PC-3 (cell line): ENCODE measurements around the gene MTCL1. TPM values are rescaled to one million over a fixed set of nuclear protein-coding genes. Genes with fewer than 3 reads are reported as not detected.
A peak's percentile ranks its signal among the peaks of the same experiment; 100 is the strongest.

Experiments used
- ATAC-seq: fragments of 200-7000 bp; cut with Tn5 transposase; 2 replicates; pipeline ENCODE4 v1.9.1; 2020; ENCODE audit warnings: mild to moderate bottlenecking, moderate library complexity
- BruUV-seq: library from RNA; stranded (reverse); fragments of 400-500 nt; replicated peaks from 2 replicates; lab custom pipeline; 2021; lab: Mats Ljungman, UMichigan
- CTCF ChIA-PET: fragments of 300-600 bp; sonication (Branson Sonifier 250); formaldehyde crosslinking; loops from one replicate; lab custom pipeline; 2022; ENCODE audit warnings: antibody characterized with exemption; lab: Charles Lee
- POLR2A ChIA-PET: fragments of 300-600 bp; sonication (Branson Sonifier 250); formaldehyde crosslinking; loops from one replicate; lab custom pipeline; 2022; ENCODE audit warnings: antibody characterized with exemption; ENCODE audit not compliant: unreplicated experiment; lab: Charles Lee
- DNase-seq: peaks from one replicate; pipeline ENCODE4 v3.0.0-alpha.2; 2015
- H2AFZ ChIP-seq: fragments of 300-600 bp; sonication (generic); 2 replicates; pipeline ENCODE4 v1.6.0; 2016; ENCODE audit warnings: antibody characterized with exemption, low read length
- H3F3A ChIP-seq: fragments of 300-600 bp; sonication (generic); one replicate; pipeline ENCODE4 v1.6.0; 2017; ENCODE audit warnings: antibody characterized with exemption, low read length, control low read depth, mild to moderate bottlenecking; ENCODE audit not compliant: unreplicated experiment
- H3K27ac ChIP-seq: fragments of 300-600 bp; sonication (generic); 2 replicates; pipeline ENCODE4 v1.5.1; 2016; ENCODE audit warnings: mild to moderate bottlenecking, low read length
- H3K27me3 ChIP-seq: fragments of 300-600 bp; sonication (generic); 2 replicates; pipeline ENCODE4 v1.6.1; 2016; ENCODE audit warnings: low read length, mixed read lengths
- H3K36me3 ChIP-seq: fragments of 300-600 bp; sonication (generic); 2 replicates; pipeline ENCODE4 v1.6.1; 2016; ENCODE audit warnings: low read depth, mixed run types, low read length, mixed read lengths
- H3K4me1 ChIP-seq: fragments of 300-600 bp; sonication (generic); 2 replicates; pipeline ENCODE4 v1.5.1; 2016; ENCODE audit warnings: low read length; ENCODE audit not compliant: insufficient read depth
- H3K4me2 ChIP-seq: fragments of 300-600 bp; sonication (generic); 2 replicates; pipeline ENCODE4 v1.6.0; 2016; ENCODE audit warnings: low read length
- H3K4me3 ChIP-seq: fragments of 300-600 bp; sonication (generic); 2 replicates; pipeline ENCODE4 v1.5.1; 2016; ENCODE audit warnings: mild to moderate bottlenecking, low read length, mixed read lengths
- H3K79me2 ChIP-seq: fragments of 300-600 bp; sonication (generic); 2 replicates; pipeline ENCODE4 v1.6.1; 2017; ENCODE audit warnings: low read length, mixed read lengths
- H3K9ac ChIP-seq: fragments of 300-600 bp; sonication (generic); 2 replicates; pipeline ENCODE4 v1.6.0; 2016; ENCODE audit warnings: mild to moderate bottlenecking, low read length
- H3K9me2 ChIP-seq: fragments of 300-600 bp; sonication (generic); replicated peaks from 2 replicates; pipeline ENCODE4 v1.6.1; 2016; ENCODE audit warnings: mixed run types, low read length, mixed read lengths
- H3K9me3 ChIP-seq: fragments of 300-600 bp; sonication (generic); 2 replicates; pipeline ENCODE4 v1.6.1; 2016; ENCODE audit warnings: low read length, mixed read lengths
- H4K20me1 ChIP-seq: fragments of 300-600 bp; sonication (generic); 2 replicates; pipeline ENCODE4 v1.6.1; 2016; ENCODE audit warnings: low read length, mixed read lengths
- CTCF ChIP-seq: fragments of 300-600 bp; sonication (generic); conservative IDR thresholded peaks from 2 replicates; pipeline ENCODE4 v1.5.1; 2017; ENCODE audit warnings: antibody characterized with exemption, low read depth, mild to moderate bottlenecking, low read length
- EZH2 ChIP-seq: fragments of 300-600 bp; sonication (generic); IDR thresholded peaks from one replicate; pipeline ENCODE4 v1.6.1; 2017; ENCODE audit warnings: antibody characterized with exemption, mild to moderate bottlenecking, low read length; ENCODE audit not compliant: unreplicated experiment
- EZH2phosphoT487 ChIP-seq: fragments of 300-600 bp; sonication (generic); IDR thresholded peaks from 2 replicates; pipeline ENCODE4 v1.6.1; 2018; ENCODE audit warnings: mild to moderate bottlenecking, antibody characterized with exemption, low read length, borderline replicate concordance
- intact Hi-C: fragments of 100-400 bp; cut with micrococcal nuclease; formaldehyde crosslinking; loops from 2 replicates; pipeline ENCODE4 v1.9.0; 2023
- total RNA-seq: library from RNA; depleted of rRNA; stranded (reverse); fragments of >200 nt; gene quantifications from 2 replicates; pipeline ENCODE4 v1.2.3, GENCODE V29; 2014

MTCL1 gene
- total RNA-seq, 1 experiment from 2014 or later, result 33.1 TPM

- Histone ChIP-seq H3K4me1 (no peaks in the 10 kb centered on the region), H3K9ac (no peak overlapping the region), H4K20me1 (no peaks in the 10 kb centered on the region), H3K9me2 (no peaks in the 10 kb centered on the region), H3K9me3 (no peaks in the 10 kb centered on the region), H2AFZ (no peak overlapping the region), H3K79me2 (no peaks in the 10 kb centered on the region), H3K4me3 (no peak overlapping the region), H3F3A (no peaks in the 10 kb centered on the region), H3K27ac (no peak overlapping the region), H3K27me3 (no peaks in the 10 kb centered on the region), H3K4me2 (no peak overlapping the region), H3K36me3 (peaks cover 17% of the 10 kb centered on the region; the same call in 1 of the 2 replicates)
- intact Hi-C loops, result no loop called here
- no TSS peak for BruUV-seq
- ChIA-PET CTCF (no interaction called here), POLR2A (no interaction called here)
- no peak for ATAC-seq
- no peak for TF ChIP-seq EZH2
- no peak for TF ChIP-seq EZH2phosphoT487
- TF ChIP-seq CTCF, result no peak
- no peak for DNase-seq
Measured at GRCh38 chr18:8810157-8810556, 104.8 kb downstream of the MTCL1 start.

- Histone ChIP-seq H3F3A (no peaks in the 10 kb centered on the region), H3K9me2 (no peaks in the 10 kb centered on the region), H3K9ac (no peak overlapping the region), H3K4me3 (no peak overlapping the region), H3K4me1 (no peaks in the 10 kb centered on the region), H3K27ac (no peak overlapping the region), H3K27me3 (no peaks in the 10 kb centered on the region), H4K20me1 (no peaks in the 10 kb centered on the region), H2AFZ (no peak overlapping the region), H3K36me3 (peaks cover 17% of the 10 kb centered on the region; the same call in 1 of the 2 replicates), H3K4me2 (no peak overlapping the region), H3K9me3 (no peaks in the 10 kb centered on the region), H3K79me2 (no peaks in the 10 kb centered on the region)
- intact Hi-C loops, result no loop called here
- TF ChIP-seq EZH2phosphoT487 (no peak), CTCF (no peak), EZH2 (no peak)
- no TSS peak for BruUV-seq
- ChIA-PET POLR2A (no interaction called here), CTCF (no interaction called here)
- DNase-seq (no peak), ATAC-seq (no peak)
Measured at GRCh38 chr18:8811115-8811514, 105.8 kb downstream of the MTCL1 start.

- CTCF ChIA-PET, result no interaction called here
- ATAC-seq (no peak), DNase-seq (peak; percentile 14)
- TF ChIP-seq EZH2phosphoT487 (no peak), CTCF (no peak), EZH2 (no peak)
- Histone ChIP-seq H3K9me3 (no peaks in the 10 kb centered on the region), H3K4me2 (no peak overlapping the region), H3K79me2 (no peaks in the 10 kb centered on the region), H2AFZ (no peak overlapping the region), H3K9me2 (no peaks in the 10 kb centered on the region), H3K36me3 (peaks cover 17% of the 10 kb centered on the region; the same call in 1 of the 2 replicates), H3K27ac (no peak overlapping the region), H3K4me3 (no peak overlapping the region), H3K4me1 (no peaks in the 10 kb centered on the region), H3F3A (no peaks in the 10 kb centered on the region), H3K9ac (no peak overlapping the region), H3K27me3 (no peaks in the 10 kb centered on the region), H4K20me1 (no peaks in the 10 kb centered on the region)
- BruUV-seq, result no TSS peak
- intact Hi-C loops, result no loop called here
- POLR2A ChIA-PET, result no interaction called here
Measured at GRCh38 chr18:8812631-8813030, 107.3 kb downstream of the MTCL1 start.
